ENCODE results near the gene ANXA2R. TPM values are rescaled to one million over a fixed set of nuclear protein-coding genes. Genes with fewer than 3 reads are reported as not detected.
"Not testable (repeated sequence)": the region's sequence is repeated elsewhere in the genome, so short reads cannot be mapped to it uniquely, and the experiment has no call there.

ANXA2R gene
- total RNA-seq (10 to 100 TPM; 45.6 to 48.9 TPM), total RNA-seq (1.0 to 91.3 (median 39.1) reads per million in 172 experiments)
- 51.9 TPM for polyA plus RNA-seq (2013, experiment 1 of 2)
- polyA plus RNA-seq (2013, experiment 2 of 2) = 47.0 TPM

- Histone ChIP-seq H3K36me3 (ENCODE audit: insufficient read depth, low read length) (peaks cover 13% of the 10 kb centered on the region), H3K4me3 (ENCODE audit: low read length) (peak within 1 kb of the TSS; percentile 84), H3K9me3 (ENCODE audit: control insufficient read depth in 1 of 2, insufficient read depth in 1 of 2, low read length in 2 of 2) (peaks cover 0 to 11% of the 10 kb centered on the region in 2 experiments), H3K27ac (ENCODE audit: low read depth in 1 of 2, low read length in 2 of 2) (peak within 1 kb of the TSS; percentile 96 to 98), H3K27me3 (ENCODE audit: control insufficient read depth in 1 of 2, insufficient read depth in 2 of 2, low read length in 2 of 2) (no peaks in the 10 kb centered on the region), H3K4me1 (ENCODE audit: insufficient read depth, low read length) (peaks cover 73% of the 10 kb centered on the region)
- DNase-seq (peak; percentile 90 to 98 (median 93)), ATAC-seq (ENCODE audit: poor library complexity) (peak; percentile 53)
- Mint-ChIP-seq H3K27ac (peak within 1 kb of the TSS; percentile 98), H3K4me3 (peak within 1 kb of the TSS; percentile 98), H3K36me3 (ENCODE audit: low read depth) (peaks cover 62% of the 10 kb centered on the region), H3K9me3 (no peaks in the 10 kb centered on the region), H3K4me1 (ENCODE audit: low read depth) (peaks cover 46% of the 10 kb centered on the region), H3K27me3 (no peaks in the 10 kb centered on the region)
- TF ChIP-seq CTCF (IDR thresholded peaks at IDR 0.05) = peak; percentile 86
- ChIA-PET CTCF (interaction anchor here (0.7 to 8.2 kb wide), 20 partner anchors 10 to 444 kb away, joined by 3 to 179 read pairs (median 5); partner anchors contain the start of gene ZNF131), POLR2A (interaction anchor here (0.7 to 9.8 kb wide), 32 partner anchors 9 to 1170 kb away, joined by 3 to 1378 read pairs (median 16); partner anchors contain the start of genes FBXO4, HMGCS1, NNT and OXCT1)
- intact Hi-C loops (cut with DNase I, micrococcal nuclease) = loop anchor here in 1 of 2 experiments (1.0 kb wide), 6 partner anchors 20 to 132 kb away; no protein-coding TSS in a partner anchor
Observed at GRCh38 chr5:43040287-43041098, at the start of gene ANXA2R. Gene ANXA2R (minus strand): TSS chr5:43040319. CDS start chr5:43040046, 273 bp downstream.

- H3K36me3 ChIP-seq (ENCODE audit: insufficient read depth, low read length); H3K27ac ChIP-seq (ENCODE audit: low read depth in 1 of 2, low read length in 2 of 2); H3K27ac Mint-ChIP-seq; CTCF ChIA-PET; intact Hi-C loops (cut with DNase I, micrococcal nuclease); H3K4me3 Mint-ChIP-seq; H3K9me3 ChIP-seq (ENCODE audit: control insufficient read depth in 1 of 2, insufficient read depth in 1 of 2, low read length in 2 of 2); ATAC-seq (ENCODE audit: poor library complexity); POLR2A ChIA-PET; H3K27me3 Mint-ChIP-seq; H3K9me3 Mint-ChIP-seq; H3K4me1 ChIP-seq (ENCODE audit: insufficient read depth, low read length); H3K4me1 Mint-ChIP-seq (ENCODE audit: low read depth); DNase-seq; H3K27me3 ChIP-seq (ENCODE audit: control insufficient read depth in 1 of 2, insufficient read depth in 2 of 2, low read length in 2 of 2); H3K4me3 ChIP-seq (ENCODE audit: low read length): not testable (repeated sequence)
- peaks cover 41% of the 10 kb centered on the region for H3K36me3 Mint-ChIP-seq (ENCODE audit: low read depth)
Observed at GRCh38 chr5:43086118-43086908, 46.2 kb upstream of the ANXA2R start.

- Histone ChIP-seq H3K27me3 (ENCODE audit: control insufficient read depth in 1 of 2, insufficient read depth in 2 of 2, low read length in 2 of 2) (no peaks in the 10 kb centered on the region), H3K4me1 (ENCODE audit: insufficient read depth, low read length) (no peaks in the 10 kb centered on the region), H3K9me3 (ENCODE audit: control insufficient read depth in 1 of 2, insufficient read depth in 1 of 2, low read length in 2 of 2) (peaks cover 0 to 7% of the 10 kb centered on the region in 2 experiments), H3K36me3 (ENCODE audit: insufficient read depth, low read length) (peaks cover 13% of the 10 kb centered on the region), H3K27ac (ENCODE audit: low read depth in 1 of 2, low read length in 2 of 2) (no peak overlapping the region), H3K4me3 (ENCODE audit: low read length) (no peak overlapping the region)
- no peak overlapping the region for H3K27ac Mint-ChIP-seq
- no peak for TF ChIP-seq CTCF (IDR thresholded peaks at IDR 0.05)
- H3K27me3 Mint-ChIP-seq = no peaks in the 10 kb centered on the region
- H3K9me3 Mint-ChIP-seq = no peaks in the 10 kb centered on the region
- no peaks in the 10 kb centered on the region for H3K4me1 Mint-ChIP-seq (ENCODE audit: low read depth)
- intact Hi-C loops (cut with DNase I, micrococcal nuclease) = no loop called here
- no peak for DNase-seq
- peaks cover 43% of the 10 kb centered on the region for H3K36me3 Mint-ChIP-seq (ENCODE audit: low read depth)
- CTCF ChIA-PET = no interaction called here
- ATAC-seq (ENCODE audit: poor library complexity) = no peak
- POLR2A ChIA-PET = no interaction called here
- no peak overlapping the region for H3K4me3 Mint-ChIP-seq
Observed at GRCh38 chr5:43085453-43085852, 45.3 kb upstream of the ANXA2R start.

GRCh38 chr5:43084468-43084867 lies 44.3 kb upstream of the ANXA2R start:
- DNase-seq; intact Hi-C loops (cut with DNase I, micrococcal nuclease); H3K9me3 Mint-ChIP-seq; H3K4me1 ChIP-seq (ENCODE audit: insufficient read depth, low read length); H3K27me3 ChIP-seq (ENCODE audit: control insufficient read depth in 1 of 2, insufficient read depth in 2 of 2, low read length in 2 of 2); H3K4me1 Mint-ChIP-seq (ENCODE audit: low read depth); H3K4me3 ChIP-seq (ENCODE audit: low read length); H3K9me3 ChIP-seq (ENCODE audit: control insufficient read depth in 1 of 2, insufficient read depth in 1 of 2, low read length in 2 of 2); ATAC-seq (ENCODE audit: poor library complexity); H3K4me3 Mint-ChIP-seq; H3K27ac Mint-ChIP-seq; POLR2A ChIA-PET; H3K27me3 Mint-ChIP-seq; H3K27ac ChIP-seq (ENCODE audit: low read depth in 1 of 2, low read length in 2 of 2): not testable (repeated sequence)
- CTCF ChIA-PET = interaction anchor here (0.6 kb wide), 1 partner anchor 334 kb away, joined by 3 read pairs; no protein-coding TSS in a partner anchor
- peaks cover 23% of the 10 kb centered on the region for H3K36me3 ChIP-seq (ENCODE audit: insufficient read depth, low read length)
- H3K36me3 Mint-ChIP-seq (ENCODE audit: low read depth) = peaks cover 53% of the 10 kb centered on the region

- POLR2A ChIA-PET; H3K4me3 ChIP-seq (ENCODE audit: low read length); H3K27ac ChIP-seq (ENCODE audit: low read depth in 1 of 2, low read length in 2 of 2); H3K4me3 Mint-ChIP-seq; H3K4me1 ChIP-seq (ENCODE audit: insufficient read depth, low read length); H3K9me3 Mint-ChIP-seq; DNase-seq; H3K4me1 Mint-ChIP-seq (ENCODE audit: low read depth); H3K27me3 ChIP-seq (ENCODE audit: control insufficient read depth in 1 of 2, insufficient read depth in 2 of 2, low read length in 2 of 2); CTCF ChIA-PET; H3K9me3 ChIP-seq (ENCODE audit: control insufficient read depth in 1 of 2, insufficient read depth in 1 of 2, low read length in 2 of 2); ATAC-seq (ENCODE audit: poor library complexity); H3K27ac Mint-ChIP-seq; H3K27me3 Mint-ChIP-seq; intact Hi-C loops (cut with DNase I, micrococcal nuclease): not testable (repeated sequence)
- peaks cover 37% of the 10 kb centered on the region for H3K36me3 ChIP-seq (ENCODE audit: insufficient read depth, low read length)
- H3K36me3 Mint-ChIP-seq (ENCODE audit: low read depth) = peaks cover 67% of the 10 kb centered on the region
Observed at GRCh38 chr5:43081345-43081744, 41.2 kb upstream of the ANXA2R start.

Measured in CD4-positive, alpha-beta T cell (primary cell).